GM12874 (cell line): ENCODE measurements around the gene EXOC3.

Experiments
- CTCF ChIP-seq: IDR thresholded peaks from 2 replicates; pipeline ENCODE4 v1.5.1; 2011; ENCODE audit warnings: low read depth, mild to moderate bottlenecking, control low read depth, low read length, moderate library complexity; ENCODE audit not compliant: insufficient read depth

Gene EXOC3

GRCh38 chr5:448061-448765 lies 5.2 kb downstream of the EXOC3 start:
- no peak for TF ChIP-seq CTCF

- TF ChIP-seq CTCF = no peak
Observed at GRCh38 chr5:448766-449090, 5.8 kb downstream of the EXOC3 start.

- no peak for TF ChIP-seq CTCF
Observed at GRCh38 chr5:449151-449550, 6.2 kb downstream of the EXOC3 start.

- TF ChIP-seq CTCF = no peak
Observed at GRCh38 chr5:451587-452458, 8.8 kb downstream of the EXOC3 start.

GRCh38 chr5:452978-453710 lies 10.2 kb downstream of the EXOC3 start:
- no peak for TF ChIP-seq CTCF

- no peak for TF ChIP-seq CTCF
Observed at GRCh38 chr5:453725-454481, 10.9 kb downstream of the EXOC3 start.
